T47D (cell line): ENCODE data around the gene SLC17A7.

ENCODE experiments used
- DNase-seq, 2 experiments: peaks; one replicate each; pipeline versions ENCODE4 v3.0.0 to v3.0.0-alpha.2; 2011 to 2012; ENCODE audit warnings: low read depth in 1 of 2, low spot score in 1 of 2
- JUND ChIP-seq: IDR thresholded peaks from 2 replicates; pipeline ENCODE4 v1.6.1; 2012; ENCODE audit warnings: low read depth
- in situ Hi-C: cut with HindIII; loops from 2 replicates; pipeline ENCODE4 v1.10.0; 2016; ENCODE audit warnings: low sequenced_read_pairs, low pct_unique_long_range_greater_than_20kb

The SLC17A7 gene

GRCh38 chr19:49436381-49437017, 4.8 kb downstream of the SLC17A7 start:
- no peak for TF ChIP-seq JUND
- in situ Hi-C loops: no loop called here
- DNase-seq: no peak

GRCh38 chr19:49435670-49436069, 5.7 kb downstream of the SLC17A7 start:
- TF ChIP-seq JUND: no peak
- no peak for DNase-seq
- in situ Hi-C loops: no loop called here

GRCh38 chr19:49434907-49435583, 6.3 kb downstream of the SLC17A7 start:
- in situ Hi-C loops: no loop called here
- DNase-seq: peak in 1 of 2 experiments; percentile 38
- no peak for TF ChIP-seq JUND

- no peak for DNase-seq
- in situ Hi-C loops: no loop called here
- TF ChIP-seq JUND: no peak
Observed at GRCh38 chr19:49433240-49433901, 8.0 kb downstream of the SLC17A7 start.

GRCh38 chr19:49432141-49433073, 8.9 kb downstream of the SLC17A7 start:
- DNase-seq: no peak
- TF ChIP-seq JUND: no peak
- in situ Hi-C loops: no loop called here

GRCh38 chr19:49431330-49431749, 10.0 kb downstream of the SLC17A7 start:
- in situ Hi-C loops: no loop called here

GRCh38 chr19:49430678-49431329, 10.5 kb downstream of the SLC17A7 start:
- DNase-seq: peak in 1 of 2 experiments; percentile 44
- in situ Hi-C loops: no loop called here
- TF ChIP-seq JUND: no peak

More at GRCh38 chr19:49431330-49431749, 10.0 kb downstream of the SLC17A7 start:
- TF ChIP-seq JUND: no peak
- no peak for DNase-seq

- in situ Hi-C loops: no loop called here
- TF ChIP-seq JUND: no peak
- DNase-seq: no peak
Observed at GRCh38 chr19:49430172-49430677, 11.1 kb downstream of the SLC17A7 start.

- TF ChIP-seq JUND: no peak
- in situ Hi-C loops: no loop called here
Observed at GRCh38 chr19:49428547-49429451, 12.5 kb downstream of the SLC17A7 start.

GRCh38 chr19:49427855-49428546, 13.3 kb downstream of the SLC17A7 start:
- in situ Hi-C loops: no loop called here
- no peak for DNase-seq

More at GRCh38 chr19:49428547-49429451, 12.5 kb downstream of the SLC17A7 start:
- DNase-seq: no peak

More at GRCh38 chr19:49427855-49428546, 13.3 kb downstream of the SLC17A7 start:
- TF ChIP-seq JUND: no peak
